MCF 10A (cell line): ENCODE measurements around the gene AKNA. TPM values are rescaled to one million over a fixed set of nuclear protein-coding genes. Genes with fewer than 3 reads are reported as not detected.

Experiments used
- BruUV-seq: library from RNA; stranded (reverse); fragments of 400-500 nt; replicated peaks from 2 replicates; lab custom pipeline; 2021; lab: Mats Ljungman, UMichigan
- CTCF ChIA-PET: fragments of 300-600 bp; sonication (Branson Sonifier 250); formaldehyde crosslinking; extraction: SDS; loops from one replicate; lab custom pipeline; 2021; ENCODE audit warnings: antibody characterized with exemption, inconsistent platforms; lab: Yijun Ruan, JAX
- POLR2A ChIA-PET: fragments of 300-600, 350-650 bp; sonication (Branson Sonifier 250); formaldehyde crosslinking; extraction: SDS; loops from one replicate; lab custom pipeline; 2020; ENCODE audit warnings: antibody characterized with exemption, inconsistent platforms; lab: Yijun Ruan, JAX
- DNase-seq: peaks from one replicate; pipeline ENCODE4 v3.0.0-alpha.2; 2018; ENCODE audit not compliant: unreplicated experiment
- H3K27ac Mint-ChIP-seq: one replicate; pipeline ENCODE4 v1.8.0; 2022; ENCODE audit warnings: mild to moderate bottlenecking, low read depth, mixed read lengths; ENCODE audit not compliant: unreplicated experiment
- H3K27me3 Mint-ChIP-seq: one replicate; pipeline ENCODE4 v1.8.0; 2022; ENCODE audit warnings: mixed read lengths; ENCODE audit not compliant: insufficient read depth, unreplicated experiment
- H3K36me3 Mint-ChIP-seq: one replicate; pipeline ENCODE4 v1.8.0; 2022; ENCODE audit warnings: mild to moderate bottlenecking, moderate library complexity, mixed read lengths; ENCODE audit not compliant: insufficient read depth, unreplicated experiment
- H3K4me1 Mint-ChIP-seq: one replicate; pipeline ENCODE4 v1.8.0; 2022; ENCODE audit warnings: mixed read lengths; ENCODE audit not compliant: insufficient read depth, unreplicated experiment
- H3K4me3 Mint-ChIP-seq: one replicate; pipeline ENCODE4 v1.8.0; 2022; ENCODE audit warnings: mild to moderate bottlenecking, moderate library complexity, mixed read lengths; ENCODE audit not compliant: unreplicated experiment
- H3K9me3 Mint-ChIP-seq: one replicate; pipeline ENCODE4 v1.8.0; 2022; ENCODE audit warnings: mixed read lengths; ENCODE audit not compliant: unreplicated experiment
- CTCF ChIP-seq: fragments of 200-600 bp; IDR thresholded peaks from one replicate; pipeline ENCODE4 v1.8.0; 2022; ENCODE audit warnings: antibody characterized with exemption, mild to moderate bottlenecking; ENCODE audit not compliant: unreplicated experiment
- intact Hi-C: fragments of 100-400 bp; cut with micrococcal nuclease; formaldehyde crosslinking; loops from 2 replicates; pipeline ENCODE4 v1.14.1; 2022
- total RNA-seq: library from RNA; stranded (reverse); gene quantifications from 2 replicates; pipeline ENCODE4 v1.2.3, GENCODE V29; 2022

Gene AKNA
- total RNA-seq, 1 experiment from 2014 or later = 10.9 TPM

- no peak for TF ChIP-seq CTCF
- no peaks in the 10 kb centered on the region for H3K27me3 Mint-ChIP-seq
- BruUV-seq = no TSS peak
- H3K27ac Mint-ChIP-seq = no peak overlapping the region
- H3K36me3 Mint-ChIP-seq = peaks cover 7% of the 10 kb centered on the region
- intact Hi-C loops = no loop called here
- H3K9me3 Mint-ChIP-seq = no peaks in the 10 kb centered on the region
- peaks cover 9% of the 10 kb centered on the region for H3K4me1 Mint-ChIP-seq
- no peak for DNase-seq
- POLR2A ChIA-PET = no interaction called here
- CTCF ChIA-PET = interaction anchor here (0.6 to 3.7 kb wide), 9 partner anchors 9 to 257 kb away, joined by 3 to 23 read pairs (median 3); no protein-coding TSS in a partner anchor
- H3K4me3 Mint-ChIP-seq = no peak overlapping the region
Measured at GRCh38 chr9:114395768-114396167, 8.0 kb upstream of the AKNA start.

GRCh38 chr9:114395334-114395617, 7.5 kb upstream of the AKNA start:
- Mint-ChIP-seq H3K36me3 (peaks cover 7% of the 10 kb centered on the region), H3K9me3 (no peaks in the 10 kb centered on the region), H3K4me1 (peaks cover 9% of the 10 kb centered on the region), H3K27ac (no peak overlapping the region), H3K4me3 (no peak overlapping the region), H3K27me3 (no peaks in the 10 kb centered on the region)
- BruUV-seq = no TSS peak
- no peak for TF ChIP-seq CTCF
- ChIA-PET POLR2A (no interaction called here), CTCF (interaction anchor here (0.6 to 3.7 kb wide), 7 partner anchors 9 to 258 kb away, joined by 3 to 23 read pairs (median 3); no protein-coding TSS in a partner anchor)
- no peak for DNase-seq
- intact Hi-C loops = no loop called here

- H3K27ac Mint-ChIP-seq = no peak overlapping the region
- CTCF ChIA-PET = interaction anchor here (0.6 to 3.7 kb wide), 7 partner anchors 10 to 1039 kb away, joined by 3 to 23 read pairs (median 4); no protein-coding TSS in a partner anchor
- BruUV-seq = no TSS peak
Measured at GRCh38 chr9:114394523-114395333, 6.9 kb upstream of the AKNA start.

More at GRCh38 chr9:114394523-114395333, 6.9 kb upstream of the AKNA start:
- Mint-ChIP-seq H3K27me3 (no peaks in the 10 kb centered on the region), H3K36me3 (peaks cover 7% of the 10 kb centered on the region), H3K4me3 (no peak overlapping the region), H3K4me1 (peaks cover 9% of the 10 kb centered on the region), H3K9me3 (no peaks in the 10 kb centered on the region)
- TF ChIP-seq CTCF = no peak
- POLR2A ChIA-PET = interaction anchor here (0.6 to 0.9 kb wide), 3 partner anchors 9 to 192 kb away, joined by 3 read pairs; no protein-coding TSS in a partner anchor
- intact Hi-C loops = no loop called here
- no peak for DNase-seq
